ENCODE data around the gene PLXDC2. TPM values are rescaled to one million over a fixed set of nuclear protein-coding genes. Genes with fewer than 3 reads are reported as not detected.

PLXDC2 gene
- total and polyA plus RNA-seq, 2 donors from 2014 or later: 11.9 to 42.1 TPM

DNA sequence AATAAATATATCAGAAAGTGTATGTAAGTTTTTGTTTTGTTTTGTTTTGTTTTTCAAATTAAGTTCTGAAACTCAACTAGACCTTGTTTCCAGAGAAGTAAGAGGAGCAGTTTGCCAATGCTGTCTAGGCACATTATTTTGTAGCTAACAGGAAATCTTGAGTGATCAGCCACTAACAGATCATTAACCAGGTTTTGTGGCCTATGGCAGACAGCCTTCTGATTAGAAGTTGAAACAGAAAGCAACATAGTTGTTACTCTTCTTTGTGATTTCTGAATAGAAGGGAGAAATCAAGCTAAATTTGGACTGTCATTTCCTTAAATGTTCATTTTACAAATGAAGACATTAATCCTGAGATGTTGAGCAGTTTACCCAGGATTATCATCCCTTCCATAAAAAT lies 142.6 kb downstream of the PLXDC2 start:
- Histone ChIP-seq H3K4me1 (ENCODE audit: control insufficient read depth in 2 of 3, insufficient read depth in 2 of 3, low read depth in 1 of 3, low read length in 3 of 3) (peaks cover 0 to 6% (median 5%) of the 10 kb centered on the region in 3 donors), H3K9me3 (ENCODE audit: control insufficient read depth in 2 of 3, insufficient read depth in 1 of 3, low read length in 3 of 3) (no peaks in the 10 kb centered on the region), H3K36me3 (ENCODE audit: control insufficient read depth in 2 of 3, insufficient read depth in 3 of 3, low read length in 3 of 3) (no peaks in the 10 kb centered on the region), H3K27me3 (ENCODE audit: control insufficient read depth, insufficient read depth, low read length) (no peaks in the 10 kb centered on the region), H3K27ac (ENCODE audit: low read depth in 2 of 2, low read length in 2 of 2) (peak overlapping the region in 1 of 2 donors; percentile 13), H3K9ac (ENCODE audit: low read length in 3 of 3) (no peak overlapping the region), H3K4me3 (ENCODE audit: low read length in 3 of 3) (no peak overlapping the region)
- intact Hi-C loops (cut with DNase I): no loop called here
- TF ChIP-seq, protein P1, sequence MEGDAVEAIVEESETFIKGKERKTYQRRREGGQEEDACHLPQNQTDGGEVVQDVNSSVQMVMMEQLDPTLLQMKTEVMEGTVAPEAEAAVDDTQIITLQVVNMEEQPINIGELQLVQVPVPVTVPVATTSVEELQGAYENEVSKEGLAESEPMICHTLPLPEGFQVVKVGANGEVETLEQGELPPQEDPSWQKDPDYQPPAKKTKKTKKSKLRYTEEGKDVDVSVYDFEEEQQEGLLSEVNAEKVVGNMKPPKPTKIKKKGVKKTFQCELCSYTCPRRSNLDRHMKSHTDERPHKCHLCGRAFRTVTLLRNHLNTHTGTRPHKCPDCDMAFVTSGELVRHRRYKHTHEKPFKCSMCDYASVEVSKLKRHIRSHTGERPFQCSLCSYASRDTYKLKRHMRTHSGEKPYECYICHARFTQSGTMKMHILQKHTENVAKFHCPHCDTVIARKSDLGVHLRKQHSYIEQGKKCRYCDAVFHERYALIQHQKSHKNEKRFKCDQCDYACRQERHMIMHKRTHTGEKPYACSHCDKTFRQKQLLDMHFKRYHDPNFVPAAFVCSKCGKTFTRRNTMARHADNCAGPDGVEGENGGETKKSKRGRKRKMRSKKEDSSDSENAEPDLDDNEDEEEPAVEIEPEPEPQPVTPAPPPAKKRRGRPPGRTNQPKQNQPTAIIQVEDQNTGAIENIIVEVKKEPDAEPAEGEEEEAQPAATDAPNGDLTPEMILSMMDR (IDR thresholded peaks at IDR 0.05; ENCODE audit: borderline replicate concordance, extremely low read depth, insufficient read depth): no peak
- peak; percentile 96 for FAIRE-seq
- peak in 2 of 5 donors; percentile 26 to 27 for DNase-seq

DNA sequence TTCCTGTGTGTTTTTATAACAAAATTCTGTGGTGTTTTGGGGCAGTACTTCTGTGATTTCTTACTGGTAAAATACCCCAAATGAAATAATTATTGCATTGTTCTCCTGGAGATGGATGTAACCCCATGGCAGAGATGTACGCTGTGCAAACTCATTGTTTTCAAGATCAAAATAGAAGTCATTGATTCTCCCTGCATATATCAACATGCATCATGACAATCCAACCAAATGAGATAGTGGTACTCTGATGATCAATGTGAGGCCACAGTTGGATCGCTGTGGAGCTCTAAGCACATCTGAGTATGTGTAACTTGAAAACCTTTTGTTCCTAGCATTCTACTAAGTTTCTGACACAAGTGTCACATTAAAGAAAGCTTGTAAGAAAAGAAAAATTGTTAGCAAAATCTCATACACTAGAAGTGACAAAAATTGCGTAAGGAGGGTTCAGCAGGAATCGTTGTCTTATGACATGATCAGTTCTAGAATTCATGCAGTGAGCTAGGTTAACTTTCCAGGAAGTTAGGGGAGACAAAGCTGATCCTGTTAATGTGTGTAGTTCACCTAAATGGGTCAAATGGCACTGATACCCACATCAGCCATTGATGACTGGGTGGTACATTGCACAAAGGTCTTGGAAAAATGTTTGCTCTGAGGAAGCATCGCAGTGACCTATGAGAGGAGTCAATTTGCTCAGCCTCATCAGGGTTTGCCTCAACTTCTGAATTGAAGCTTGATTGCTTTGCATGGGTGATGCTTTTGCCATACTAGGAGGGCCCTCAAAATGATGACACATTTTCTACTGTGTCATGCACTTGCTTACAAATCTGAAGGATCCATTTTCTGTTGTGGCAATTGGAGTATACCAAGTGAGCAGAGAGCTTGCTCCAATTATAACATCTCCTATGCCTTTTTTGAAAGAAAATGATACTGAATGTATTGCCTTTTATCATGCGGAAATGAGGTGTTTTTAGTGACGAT lies 145.1 kb downstream of the PLXDC2 start:
- Histone ChIP-seq H3K36me3 (ENCODE audit: control insufficient read depth in 2 of 3, insufficient read depth in 3 of 3, low read length in 3 of 3) (no peaks in the 10 kb centered on the region), H3K9me3 (ENCODE audit: control insufficient read depth in 2 of 3, insufficient read depth in 1 of 3, low read length in 3 of 3) (no peaks in the 10 kb centered on the region), H3K27me3 (ENCODE audit: control insufficient read depth, insufficient read depth, low read length) (no peaks in the 10 kb centered on the region), H3K27ac (ENCODE audit: low read depth in 2 of 2, low read length in 2 of 2) (no peak overlapping the region), H3K9ac (ENCODE audit: low read length in 3 of 3) (no peak overlapping the region), H3K4me3 (ENCODE audit: low read length in 3 of 3) (no peak overlapping the region), H3K4me1 (ENCODE audit: control insufficient read depth in 2 of 3, insufficient read depth in 2 of 3, low read depth in 1 of 3, low read length in 3 of 3) (peaks cover 0 to 6% (median 5%) of the 10 kb centered on the region in 3 donors)
- TF ChIP-seq, protein P1 (IDR thresholded peaks at IDR 0.05; ENCODE audit: borderline replicate concordance, extremely low read depth, insufficient read depth): no peak
- no peak for FAIRE-seq
- no peak for DNase-seq
- intact Hi-C loops (cut with DNase I): no loop called here

DNA sequence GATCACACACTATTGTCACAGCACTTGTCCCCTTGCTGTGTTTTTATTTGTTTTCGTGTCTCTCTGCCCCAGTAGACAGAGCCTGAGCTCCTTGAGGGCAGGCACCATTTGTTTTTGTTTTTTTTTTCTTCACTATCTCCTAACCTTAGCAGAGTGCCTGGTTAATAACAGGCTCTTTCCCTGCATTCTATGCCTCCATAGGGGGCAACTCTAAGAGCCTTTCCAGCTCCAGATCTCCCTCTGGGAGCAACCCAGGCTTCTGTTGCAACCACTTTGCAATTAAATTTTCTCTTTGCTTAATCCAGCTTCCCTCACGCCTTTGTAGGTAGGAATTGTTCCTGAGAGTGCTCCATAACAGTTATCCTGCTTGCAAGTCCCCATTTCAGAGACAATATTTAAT lies 148.4 kb downstream of the PLXDC2 start:
- FAIRE-seq: no peak
- no peak overlapping the region for H3K4me3 ChIP-seq (ENCODE audit: low read length in 3 of 3)

More for the DNA sequence above, 148.4 kb downstream of the PLXDC2 start:
- no peaks in the 10 kb centered on the region for H3K36me3 ChIP-seq (ENCODE audit: control insufficient read depth in 2 of 3, insufficient read depth in 3 of 3, low read length in 3 of 3)
- TF ChIP-seq, protein P1 (IDR thresholded peaks at IDR 0.05; ENCODE audit: borderline replicate concordance, extremely low read depth, insufficient read depth): no peak
- no peak for DNase-seq
- peaks cover 0 to 2% (median 0%) of the 10 kb centered on the region in 3 donors for H3K4me1 ChIP-seq (ENCODE audit: control insufficient read depth in 2 of 3, insufficient read depth in 2 of 3, low read depth in 1 of 3, low read length in 3 of 3)
- H3K27me3 ChIP-seq (ENCODE audit: control insufficient read depth, insufficient read depth, low read length): no peaks in the 10 kb centered on the region
- intact Hi-C loops (cut with DNase I): no loop called here
- H3K27ac ChIP-seq (ENCODE audit: low read depth in 2 of 2, low read length in 2 of 2): no peak overlapping the region
- no peaks in the 10 kb centered on the region for H3K9me3 ChIP-seq (ENCODE audit: control insufficient read depth in 2 of 3, insufficient read depth in 1 of 3, low read length in 3 of 3)
- H3K9ac ChIP-seq (ENCODE audit: low read length in 3 of 3): no peak overlapping the region

All from kidney (tissue), 14 donors.